Nephron progenitor cell (in vitro differentiated cells): ENCODE data around the gene SESN3.
"Not testable (repeated sequence)": the region's sequence is repeated elsewhere in the genome, so short reads cannot be mapped to it uniquely, and the experiment has no call there.

Experiments
- DNase-seq: peaks from one replicate; pipeline ENCODE4 v3.0.0; 2021
- H3K27ac Mint-ChIP-seq: 2 replicates; pipeline ENCODE4 v1.8.0; 2021; ENCODE audit warnings: mild to moderate bottlenecking, moderate library complexity, mixed read lengths
- H3K27me3 Mint-ChIP-seq: 2 replicates; pipeline ENCODE4 v1.8.0; 2021; ENCODE audit warnings: mild to moderate bottlenecking, low read depth, mixed read lengths; ENCODE audit not compliant: poor library complexity
- H3K36me3 Mint-ChIP-seq: 2 replicates; pipeline ENCODE4 v1.8.0; 2021; ENCODE audit warnings: low read depth, mixed read lengths
- H3K4me1 Mint-ChIP-seq: 2 replicates; pipeline ENCODE4 v1.8.0; 2021; ENCODE audit warnings: mixed read lengths
- H3K4me3 Mint-ChIP-seq: 2 replicates; pipeline ENCODE4 v1.8.0; 2021; ENCODE audit warnings: mild to moderate bottlenecking, moderate library complexity, mixed read lengths
- H3K9me3 Mint-ChIP-seq: 2 replicates; pipeline ENCODE4 v1.8.0; 2021; ENCODE audit warnings: mild to moderate bottlenecking, moderate library complexity, mixed read lengths
- CTCF ChIP-seq: fragments of 200-600 bp; sonication (generic); IDR thresholded peaks from 2 replicates; pipeline ENCODE4 v1.5.0; 2021; ENCODE audit warnings: antibody characterized with exemption

Gene SESN3

GRCh38 chr11:95137299-95137698 is 93.7 kb downstream of the SESN3 start:
- Mint-ChIP-seq H3K36me3 (no peaks in the 10 kb centered on the region), H3K4me3 (no peak overlapping the region), H3K27me3 (peaks cover 48% of the 10 kb centered on the region), H3K27ac (no peak overlapping the region), H3K4me1 (no peaks in the 10 kb centered on the region), H3K9me3 (no peaks in the 10 kb centered on the region)
- no peak for DNase-seq
- TF ChIP-seq CTCF: no peak

- H3K4me3 Mint-ChIP-seq, H3K27ac Mint-ChIP-seq, H3K36me3 Mint-ChIP-seq, H3K9me3 Mint-ChIP-seq, H3K4me1 Mint-ChIP-seq, DNase-seq: not testable (repeated sequence)
- H3K27me3 Mint-ChIP-seq: peaks cover 44% of the 10 kb centered on the region
Measured at GRCh38 chr11:95136747-95137146, 94.3 kb downstream of the SESN3 start.

GRCh38 chr11:95135880-95136279 is 95.1 kb downstream of the SESN3 start:
- H3K36me3 Mint-ChIP-seq: no peaks in the 10 kb centered on the region
- no peak for DNase-seq
- no peaks in the 10 kb centered on the region for H3K4me1 Mint-ChIP-seq
- TF ChIP-seq CTCF: no peak
- peaks cover 35% of the 10 kb centered on the region for H3K27me3 Mint-ChIP-seq
- no peak overlapping the region for H3K27ac Mint-ChIP-seq
- H3K4me3 Mint-ChIP-seq: no peak overlapping the region
- H3K9me3 Mint-ChIP-seq: no peaks in the 10 kb centered on the region

GRCh38 chr11:95135155-95135554 is 95.8 kb downstream of the SESN3 start:
- TF ChIP-seq CTCF: no peak

GRCh38 chr11:95134491-95134890 is 96.5 kb downstream of the SESN3 start:
- no peak overlapping the region for H3K4me3 Mint-ChIP-seq
- no peaks in the 10 kb centered on the region for H3K9me3 Mint-ChIP-seq
- no peak for DNase-seq
- no peak for TF ChIP-seq CTCF
- H3K27me3 Mint-ChIP-seq: peaks cover 24% of the 10 kb centered on the region
- no peaks in the 10 kb centered on the region for H3K36me3 Mint-ChIP-seq
- H3K27ac Mint-ChIP-seq: no peak overlapping the region
- no peaks in the 10 kb centered on the region for H3K4me1 Mint-ChIP-seq

More at GRCh38 chr11:95135155-95135554, 95.8 kb downstream of the SESN3 start:
- peaks cover 28% of the 10 kb centered on the region for H3K27me3 Mint-ChIP-seq
- no peaks in the 10 kb centered on the region for H3K36me3 Mint-ChIP-seq
- no peak overlapping the region for H3K27ac Mint-ChIP-seq
- H3K4me3 Mint-ChIP-seq: no peak overlapping the region
- no peak for DNase-seq
- no peaks in the 10 kb centered on the region for H3K9me3 Mint-ChIP-seq
- H3K4me1 Mint-ChIP-seq: no peaks in the 10 kb centered on the region

- Mint-ChIP-seq H3K4me3 (no peak overlapping the region), H3K36me3 (no peaks in the 10 kb centered on the region), H3K27ac (no peak overlapping the region), H3K9me3 (no peaks in the 10 kb centered on the region), H3K27me3 (peaks cover 14% of the 10 kb centered on the region), H3K4me1 (peaks cover 8% of the 10 kb centered on the region)
- no peak for DNase-seq
- TF ChIP-seq CTCF: no peak
Measured at GRCh38 chr11:95132956-95133355, 98.0 kb downstream of the SESN3 start.
